Activated T-cell treated with anti-CD3 and anti-CD28 coated beads, Interleukin-2, amount 50 U/mL, for 4 hours (primary cell): ENCODE data around the gene MRPL1. TPM values are rescaled to one million over a fixed set of nuclear protein-coding genes. Genes with fewer than 3 reads are reported as not detected.
"Not testable (repeated sequence)": the region's sequence is repeated elsewhere in the genome, so short reads cannot be mapped to it uniquely, and the experiment has no call there.

Experiments
- ATAC-seq, 2 donors: fragments of 200-7000 bp; cut with Tn5 transposase; one replicate each; pipeline ENCODE4 v1.10.0; 2021
- DNase-seq: peaks from one replicate; pipeline ENCODE4 v3.0.0-alpha.2; 2020
- H3K27me3 Mint-ChIP-seq: one replicate; pipeline ENCODE4 v1.8.0; 2021; ENCODE audit warnings: low read depth, mixed read lengths
- H3K36me3 Mint-ChIP-seq: one replicate; pipeline ENCODE4 v1.8.0; 2022; ENCODE audit warnings: mixed read lengths; ENCODE audit not compliant: insufficient read depth
- H3K4me1 Mint-ChIP-seq: one replicate; pipeline ENCODE4 v1.8.0; 2021; ENCODE audit warnings: low read depth, mixed read lengths
- H3K4me3 Mint-ChIP-seq: one replicate; pipeline ENCODE4 v1.8.0; 2021; ENCODE audit warnings: mild to moderate bottlenecking, moderate library complexity, mixed read lengths
- H3K9me3 Mint-ChIP-seq: one replicate; pipeline ENCODE4 v1.8.0; 2021; ENCODE audit warnings: mixed read lengths
- total RNA-seq, 3 donors: library from RNA; stranded (reverse); gene quantifications; one replicate each; pipeline ENCODE4 v1.2.1, GENCODE V29; 2021

Gene MRPL1
- total RNA-seq, 3 donors from 2014 or later: 90.1 to 111 (median 98.0) TPM

- Mint-ChIP-seq H3K36me3 (no peaks in the 10 kb centered on the region), H3K4me1 (peaks cover 11% of the 10 kb centered on the region), H3K9me3 (no peaks in the 10 kb centered on the region), H3K4me3 (no peak overlapping the region), H3K27me3 (no peaks in the 10 kb centered on the region)
- ATAC-seq (no peak), DNase-seq (no peak)
Measured at GRCh38 chr4:77833126-77833724, 29.4 kb upstream of the MRPL1 start.

- no peak overlapping the region for H3K4me3 Mint-ChIP-seq
- H3K36me3 Mint-ChIP-seq: no peaks in the 10 kb centered on the region
- no peak for DNase-seq
- H3K27me3 Mint-ChIP-seq: no peaks in the 10 kb centered on the region
- H3K4me1 Mint-ChIP-seq: peaks cover under 1% of the 10 kb centered on the region
- no peaks in the 10 kb centered on the region for H3K9me3 Mint-ChIP-seq
- no peak for ATAC-seq
Measured at GRCh38 chr4:77834403-77834802, 28.2 kb upstream of the MRPL1 start.

GRCh38 chr4:77843628-77844027, 19.0 kb upstream of the MRPL1 start:
- Mint-ChIP-seq H3K36me3 (no peaks in the 10 kb centered on the region), H3K27me3 (no peaks in the 10 kb centered on the region), H3K4me3 (no peak overlapping the region), H3K4me1 (peaks cover 15% of the 10 kb centered on the region), H3K9me3 (no peaks in the 10 kb centered on the region)
- ATAC-seq (peak; percentile 49 to 58), DNase-seq (no peak)

GRCh38 chr4:77844363-77844762, 18.3 kb upstream of the MRPL1 start:
- Mint-ChIP-seq H3K4me3 (no peak overlapping the region), H3K4me1 (peaks cover 15% of the 10 kb centered on the region), H3K9me3 (no peaks in the 10 kb centered on the region), H3K27me3 (no peaks in the 10 kb centered on the region), H3K36me3 (no peaks in the 10 kb centered on the region)
- ATAC-seq (no peak), DNase-seq (no peak)

- no peaks in the 10 kb centered on the region for H3K27me3 Mint-ChIP-seq
- H3K36me3 Mint-ChIP-seq: no peaks in the 10 kb centered on the region
- DNase-seq: no peak
- ATAC-seq: peak; percentile 54 to 90
- no peak overlapping the region for H3K4me3 Mint-ChIP-seq
- peaks cover 15% of the 10 kb centered on the region for H3K4me1 Mint-ChIP-seq
- H3K9me3 Mint-ChIP-seq: no peaks in the 10 kb centered on the region
Measured at GRCh38 chr4:77845400-77845799, 17.2 kb upstream of the MRPL1 start.

- Mint-ChIP-seq H3K4me1 (peaks cover 15% of the 10 kb centered on the region), H3K4me3 (no peak overlapping the region), H3K9me3 (no peaks in the 10 kb centered on the region), H3K27me3 (no peaks in the 10 kb centered on the region), H3K36me3 (no peaks in the 10 kb centered on the region)
- ATAC-seq: no peak
- no peak for DNase-seq
Measured at GRCh38 chr4:77845929-77846328, 16.7 kb upstream of the MRPL1 start.

GRCh38 chr4:77848508-77848907, 14.1 kb upstream of the MRPL1 start:
- ATAC-seq: no peak

GRCh38 chr4:77849278-77849965, 13.2 kb upstream of the MRPL1 start:
- Mint-ChIP-seq H3K4me3 (no peak overlapping the region), H3K36me3 (no peaks in the 10 kb centered on the region), H3K9me3 (no peaks in the 10 kb centered on the region), H3K27me3 (no peaks in the 10 kb centered on the region), H3K4me1 (peaks cover 35% of the 10 kb centered on the region)
- ATAC-seq: no peak
- DNase-seq: no peak

More at GRCh38 chr4:77848508-77848907, 14.1 kb upstream of the MRPL1 start:
- Mint-ChIP-seq H3K36me3 (no peaks in the 10 kb centered on the region), H3K9me3 (no peaks in the 10 kb centered on the region), H3K4me3 (no peak overlapping the region), H3K4me1 (peaks cover 33% of the 10 kb centered on the region), H3K27me3 (no peaks in the 10 kb centered on the region)
- DNase-seq: no peak

- no peaks in the 10 kb centered on the region for H3K9me3 Mint-ChIP-seq
- DNase-seq (peak; percentile 45), ATAC-seq (peak; percentile 95)
- no peaks in the 10 kb centered on the region for H3K36me3 Mint-ChIP-seq
- no peaks in the 10 kb centered on the region for H3K27me3 Mint-ChIP-seq
- peak overlapping the region; percentile 73 for H3K4me3 Mint-ChIP-seq
- peaks cover 60% of the 10 kb centered on the region for H3K4me1 Mint-ChIP-seq
Measured at GRCh38 chr4:77852892-77853495, 9.6 kb upstream of the MRPL1 start.

- Mint-ChIP-seq H3K9me3 (no peaks in the 10 kb centered on the region), H3K4me1 (peaks cover 69% of the 10 kb centered on the region), H3K4me3 (peak overlapping the region; percentile 73), H3K27me3 (no peaks in the 10 kb centered on the region), H3K36me3 (no peaks in the 10 kb centered on the region)
- peak; percentile 59 to 60 for ATAC-seq
- DNase-seq: no peak
Measured at GRCh38 chr4:77854431-77855111, 8.1 kb upstream of the MRPL1 start.

- H3K4me3 Mint-ChIP-seq: no peak overlapping the region
- no peak for ATAC-seq
- DNase-seq: no peak
Measured at GRCh38 chr4:77856152-77856551, 6.5 kb upstream of the MRPL1 start.

GRCh38 chr4:77859256-77859655, 3.4 kb upstream of the MRPL1 start:
- Mint-ChIP-seq H3K27me3 (no peaks in the 10 kb centered on the region), H3K4me1 (peaks cover 66% of the 10 kb centered on the region), H3K36me3 (no peaks in the 10 kb centered on the region), H3K9me3 (no peaks in the 10 kb centered on the region), H3K4me3 (no peak overlapping the region)
- DNase-seq: no peak
- ATAC-seq: no peak

More at GRCh38 chr4:77856152-77856551, 6.5 kb upstream of the MRPL1 start:
- Mint-ChIP-seq H3K36me3 (no peaks in the 10 kb centered on the region), H3K4me1 (peaks cover 77% of the 10 kb centered on the region), H3K9me3 (no peaks in the 10 kb centered on the region), H3K27me3 (no peaks in the 10 kb centered on the region)

GRCh38 chr4:77861495-77861894, 1.1 kb upstream of the MRPL1 start:
- H3K4me3 Mint-ChIP-seq: peak overlapping the region; percentile 91
- no peaks in the 10 kb centered on the region for H3K27me3 Mint-ChIP-seq

GRCh38 chr4:77863341-77863740, 711 bp downstream of the MRPL1 start:
- Mint-ChIP-seq H3K4me3 (peak overlapping the region; percentile 91), H3K4me1 (peaks cover 50% of the 10 kb centered on the region)
- DNase-seq: not testable (repeated sequence)

More at GRCh38 chr4:77861495-77861894, 1.1 kb upstream of the MRPL1 start:
- H3K9me3 Mint-ChIP-seq: no peaks in the 10 kb centered on the region
- DNase-seq: no peak
- peaks cover 12% of the 10 kb centered on the region for H3K36me3 Mint-ChIP-seq
- H3K4me1 Mint-ChIP-seq: peaks cover 62% of the 10 kb centered on the region
- ATAC-seq: peak; percentile 60 to 61

More at GRCh38 chr4:77863341-77863740, 711 bp downstream of the MRPL1 start:
- not testable (repeated sequence) for H3K9me3 Mint-ChIP-seq, H3K27me3 Mint-ChIP-seq, ATAC-seq
- peaks cover 17% of the 10 kb centered on the region for H3K36me3 Mint-ChIP-seq
